Measurements from ENCODE around the gene EMC6. TPM values are rescaled to one million over a fixed set of nuclear protein-coding genes. Genes with fewer than 3 reads are reported as not detected.

EMC6 gene
- total and polyA plus RNA-seq, 2 of the 13 experiments (the other 11 are each of a cell fraction or from before 2014, with no cell fraction given), result 45.1 to 47.7 TPM

- 0 out of 2 replicates have a peak, but pooled peaks have one; percentile 4 for TF ChIP-seq ZSCAN5A (CRISPR knock-in tag; IDR thresholded peaks at IDR 0.05; ENCODE audit: borderline replicate concordance)
These were observed 404 bp downstream of the EMC6 start (continued) for GRCh38 chr17:3669085-3669347.

DNA sequence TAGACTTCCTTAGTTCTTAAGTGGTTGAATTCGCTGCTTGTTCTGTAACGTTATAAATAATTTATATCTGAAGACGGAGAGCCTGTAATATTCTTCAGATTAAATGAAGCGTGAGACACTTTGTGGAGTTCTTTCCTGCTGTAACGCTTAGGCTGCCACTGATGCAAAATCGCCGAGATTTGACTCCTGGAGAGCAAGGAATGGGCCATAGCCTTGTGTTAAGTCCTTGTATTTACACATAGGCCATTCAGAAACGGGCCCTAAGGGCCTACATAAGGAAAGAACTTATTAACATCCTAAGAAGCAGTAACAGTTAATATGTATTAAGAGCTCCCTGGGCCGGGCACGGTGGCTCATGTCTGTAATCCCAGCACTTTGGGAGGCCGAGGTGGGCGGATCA is 936 bp downstream of the EMC6 start:
- WGBS (ENCODE audit: low lambda C conversion rate), result 18% methylated on average over 12 of the region's 12 CpGs
- H3K36me3 ChIP-seq (replicated peaks in 1 of 2; ENCODE audit: control insufficient read depth in 1 of 2, insufficient read depth in 2 of 2, low read length in 2 of 2), result peaks cover 0 to 3% of the 10 kb centered on the region in 2 experiments; a peak in 2 of 5 replicates
- no TSS peak for BruUV-seq (replicated peaks)
- TF ChIP-seq RFX3 (CRISPR knock-in tag; IDR thresholded peaks at IDR 0.05) (no peak), ZNF589 (CRISPR knock-in tag; conservative IDR thresholded peaks at IDR 0.05) (no peak), ZNF768 (CRISPR knock-in tag; IDR thresholded peaks at IDR 0.05) (no peak), ZUFSP (CRISPR knock-in tag; IDR thresholded peaks at IDR 0.05; ENCODE audit: borderline replicate concordance) (no peak), NFIC (IDR thresholded peaks at IDR 0.05; ENCODE audit: low read length) (no peak), ZNF256 (CRISPR knock-in tag; conservative IDR thresholded peaks at IDR 0.05) (no peak), MXD1 (CRISPR knock-in tag; IDR thresholded peaks at IDR 0.05) (no peak), ZNF879 (CRISPR knock-in tag; IDR thresholded peaks at IDR 0.05) (no peak), BCL6 (CRISPR knock-in tag; IDR thresholded peaks at IDR 0.05) (no peak), GLI4 (CRISPR knock-in tag; IDR thresholded peaks at IDR 0.05; ENCODE audit: borderline replicate concordance) (no peak)
- TF ChIP-seq, protein P1, sequence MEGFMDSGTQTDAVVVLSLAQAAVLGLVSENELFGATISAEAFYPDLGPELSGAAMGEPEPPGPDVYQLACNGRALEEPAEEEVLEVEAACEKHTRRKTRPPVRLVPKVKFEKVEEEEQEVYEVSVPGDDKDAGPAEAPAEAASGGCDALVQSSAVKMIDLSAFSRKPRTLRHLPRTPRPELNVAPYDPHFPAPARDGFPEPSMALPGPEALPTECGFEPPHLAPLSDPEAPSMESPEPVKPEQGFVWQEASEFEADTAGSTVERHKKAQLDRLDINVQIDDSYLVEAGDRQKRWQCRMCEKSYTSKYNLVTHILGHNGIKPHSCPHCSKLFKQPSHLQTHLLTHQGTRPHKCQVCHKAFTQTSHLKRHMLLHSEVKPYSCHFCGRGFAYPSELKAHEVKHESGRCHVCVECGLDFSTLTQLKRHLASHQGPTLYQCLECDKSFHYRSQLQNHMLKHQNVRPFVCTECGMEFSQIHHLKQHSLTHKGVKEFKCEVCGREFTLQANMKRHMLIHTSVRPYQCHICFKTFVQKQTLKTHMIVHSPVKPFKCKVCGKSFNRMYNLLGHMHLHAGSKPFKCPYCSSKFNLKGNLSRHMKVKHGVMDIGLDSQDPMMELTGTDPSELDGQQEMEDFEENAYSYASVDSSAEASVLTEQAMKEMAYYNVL (CRISPR knock-in tag; IDR thresholded peaks at IDR 0.05; ENCODE audit: borderline replicate concordance), result no peak
- intact Hi-C loops (cut with micrococcal nuclease; ENCODE audit: unreplicated experiment), result no loop called here
- FAIRE-seq (no peak), DNase-seq (ENCODE audit: low spot score) (no peak), ATAC-seq (no peak)
- in situ Hi-C loops (cut with HindIII; ENCODE audit: extremely low pct_ligation_motif_present, low pct_unique_long_range_greater_than_20kb), result loop anchor here (10.0 kb wide), 1 partner anchor 625 kb away; no protein-coding TSS in a partner anchor
- H3K9ac ChIP-seq (ENCODE audit: insufficient read depth, low read depth, low read length), result peak overlapping the region; percentile 94
- H3K4me3 ChIP-seq (replicated peaks in 1 of 3; ENCODE audit: insufficient read depth in 1 of 3, low read depth in 2 of 3, low read length in 3 of 3), result peak overlapping the region; percentile 89 to 97 (median 95)
- peaks cover 24% of the 10 kb centered on the region for H3K79me2 ChIP-seq (ENCODE audit: insufficient read depth, low read length)
- POLR2A ChIA-PET, result interaction anchor here (0.8 to 3.6 kb wide), 4 partner anchors 9 to 125 kb away, joined by 3 to 74 read pairs (median 6); partner anchors contain the start of genes CTNS and SHPK
- CTCF ChIA-PET (ENCODE audit: low intra/inter-chr PET ratio, low total read pairs), result no interaction called here
- H3K4me1 ChIP-seq (ENCODE audit: insufficient read depth, low read length), result peaks cover 47% of the 10 kb centered on the region
- H3K27ac ChIP-seq (ENCODE audit: extremely low read length, insufficient read depth, low read length), result peak overlapping the region; percentile 79
- H3K27me3 ChIP-seq (ENCODE audit: control insufficient read depth in 1 of 2, insufficient read depth in 2 of 2, low read length in 2 of 2), result no peaks in the 10 kb centered on the region; a peak in 1 of 5 replicates
- H2AFZ ChIP-seq (ENCODE audit: low read length), result no peak overlapping the region
- peak overlapping the region; percentile 90 for H3K4me2 ChIP-seq (ENCODE audit: low read depth, low read length)
- H4K20me1 ChIP-seq (ENCODE audit: insufficient read depth, low read length), result peaks cover 4% of the 10 kb centered on the region; the same call in 1 of the 2 replicates
- H3K9me3 ChIP-seq (ENCODE audit: low read length), result no peaks in the 10 kb centered on the region

Data from HepG2 (cell line).